K562 (cell line): ENCODE data around the gene LRRC47. TPM values are rescaled to one million over a fixed set of nuclear protein-coding genes. Genes with fewer than 3 reads are reported as not detected.

Experiments used
- ATAC-seq: fragments of 200-7000 bp; cut with Tn5 transposase; 3 replicates; pipeline ENCODE4 v1.9.1; 2020; ENCODE audit warnings: moderate library complexity
- BruUV-seq: library from RNA; stranded (reverse); fragments of 400-500 nt; replicated peaks from 2 replicates; lab custom pipeline; 2021; lab: Mats Ljungman, UMichigan
- CTCF ChIA-PET: fragments of 300-600 bp; formaldehyde crosslinking; extraction: SDS; loops from one replicate; lab custom pipeline; 2021; ENCODE audit warnings: low intra/inter-chr PET ratio; lab: Yijun Ruan, JAX
- POLR2A ChIA-PET: fragments of 300-600, 350-650 bp; sonication (Branson Sonifier 250); formaldehyde crosslinking; extraction: SDS; loops from one replicate; lab custom pipeline; 2021; ENCODE audit warnings: antibody characterized with exemption, inconsistent platforms; lab: Yijun Ruan, JAX
- DNase-seq, 4 experiments: peaks; one replicate each; pipeline versions ENCODE4 v3.0.0 to v3.0.0-alpha.2; 2011 to 2018; ENCODE audit warnings: low spot score in 3 of 4, mixed read lengths in 3 of 4; ENCODE audit errors: extremely low read depth in 1 of 4
- FAIRE-seq: peaks from 2 replicates; lab custom pipeline; 2011; peaks lifted over from hg19 to GRCh38; lab: Jason Lieb, UNC
- H2AFZ ChIP-seq: 2 replicates; pipeline ENCODE4 v1.6.0; 2011; ENCODE audit warnings: low read depth, low read length, control low read depth, inconsistent platforms
- H3K27ac ChIP-seq: fragments of 200-600 bp; 3 replicates; pipeline ENCODE4 v1.8.0; 2011; ENCODE audit warnings: low read depth, mild to moderate bottlenecking, control low read depth, inconsistent platforms, low read length, moderate library complexity, mixed read lengths; ENCODE audit errors: extremely low read depth
- H3K27me3 ChIP-seq, 2 experiments: fragments of 300-600 bp in 1 of 2; 2 replicates in 1 of 2; 3 replicates in 1 of 2; pipeline versions ENCODE4 v1.6.0 to v1.8.0; 2011; ENCODE audit warnings: inconsistent platforms in 2 of 2, low read length in 2 of 2, mild to moderate bottlenecking in 1 of 2, mixed read lengths in 1 of 2, moderate library complexity in 1 of 2; ENCODE audit not compliant: control insufficient read depth in 2 of 2, insufficient read depth in 2 of 2
- H3K36me3 ChIP-seq: fragments of 300-600 bp; 3 replicates; pipeline ENCODE4 v1.8.0; 2011; ENCODE audit warnings: mild to moderate bottlenecking, low read length, inconsistent platforms; ENCODE audit not compliant: control insufficient read depth, insufficient read depth
- H3K4me1 ChIP-seq, 2 experiments: fragments of 200-600 bp in 1 of 2; replicated peaks in 1 of 2; 2 replicates in 1 of 2; 3 replicates in 1 of 2; pipeline versions ENCODE4 v1.5.1 to v1.8.0; 2011; ENCODE audit warnings: inconsistent platforms in 2 of 2, low read length in 2 of 2, mild to moderate bottlenecking in 1 of 2, mixed read lengths in 1 of 2, moderate library complexity in 1 of 2; ENCODE audit not compliant: control insufficient read depth in 2 of 2, insufficient read depth in 2 of 2
- H3K4me2 ChIP-seq: 2 replicates; pipeline ENCODE4 v1.6.1; 2011; ENCODE audit warnings: low read length, control low read depth, inconsistent platforms, mixed read lengths; ENCODE audit not compliant: insufficient read depth
- H3K4me3 ChIP-seq: fragments of 200-600 bp; sonication (generic), shearing (Covaris generic); 2 replicates; pipeline ENCODE4 v1.5.1; 2016; ENCODE audit warnings: control low read depth, inconsistent platforms
- H3K79me2 ChIP-seq: fragments of 200-600 bp; 3 replicates; pipeline ENCODE4 v1.8.0; 2011; ENCODE audit warnings: low read length, inconsistent platforms; ENCODE audit not compliant: control insufficient read depth, insufficient read depth
- H3K9ac ChIP-seq, 2 experiments: 2 replicates each; pipeline versions ENCODE4 v1.6.0 to v1.6.1; 2011; ENCODE audit warnings: low read depth in 2 of 2, low read length in 2 of 2, control low read depth in 1 of 2, inconsistent platforms in 1 of 2, mild to moderate bottlenecking in 1 of 2, mixed read lengths in 1 of 2; ENCODE audit not compliant: insufficient read depth in 1 of 2
- H3K9me1 ChIP-seq: one replicate; pipeline ENCODE4 v1.6.0; 2011; ENCODE audit warnings: inconsistent platforms, mild to moderate bottlenecking, low read length, moderate library complexity; ENCODE audit not compliant: control insufficient read depth, insufficient read depth
- H3K9me3 ChIP-seq: replicated peaks from 2 replicates; pipeline ENCODE4 v1.5.1; 2011; ENCODE audit warnings: low read depth, low read length, inconsistent platforms; ENCODE audit not compliant: control insufficient read depth, insufficient read depth
- H4K20me1 ChIP-seq: replicated peaks from 2 replicates; pipeline ENCODE4 v1.6.1; 2011; ENCODE audit warnings: low read length, inconsistent platforms, mixed read lengths; ENCODE audit not compliant: control insufficient read depth, insufficient read depth
- ATF1 ChIP-seq, 2 experiments: fragments of 450-650 bp in 1 of 2; IDR thresholded peaks; 2 replicates each; pipeline ENCODE4 v1.6.1; 2016; ENCODE audit warnings: missing compliant biosample characterization in 1 of 2, missing genetic modification characterization in 1 of 2
- CHD4 ChIP-seq: fragments of 200-600 bp; sonication (generic); IDR thresholded peaks from 3 replicates; pipeline ENCODE4 v1.6.1; 2012; ENCODE audit warnings: low read depth, mild to moderate bottlenecking, mixed read lengths, low read length, inconsistent platforms; ENCODE audit not compliant: insufficient read depth, insufficient replicate concordance, poor library complexity, severe bottlenecking
- IRF2 ChIP-seq: sonication (generic); formaldehyde crosslinking; IDR thresholded peaks from 2 replicates; pipeline ENCODE4 v1.8.1; 2022; ENCODE audit warnings: mild to moderate bottlenecking, missing genetic modification reagents
- JUNB ChIP-seq: fragments of 450-650 bp; formaldehyde crosslinking; conservative IDR thresholded peaks from 2 replicates; pipeline ENCODE4 v1.4.0; 2020; ENCODE audit warnings: mild to moderate bottlenecking
- KAT2B ChIP-seq: IDR thresholded peaks from one replicate; pipeline ENCODE4 v1.6.1; 2012; ENCODE audit warnings: low read depth, mild to moderate bottlenecking, control low read depth, inconsistent platforms, low read length, moderate library complexity
- LCOR ChIP-seq: sonication (generic); formaldehyde crosslinking; IDR thresholded peaks from 2 replicates; pipeline ENCODE4 v1.8.0; 2022; ENCODE audit warnings: mild to moderate bottlenecking, missing genetic modification reagents
- NCOA2 ChIP-seq, 2 experiments: fragments of 450-650 bp; IDR thresholded peaks; 2 replicates each; pipeline ENCODE4 v1.6.1; 2018; ENCODE audit warnings: mild to moderate bottlenecking in 2 of 2, moderate library complexity in 1 of 2; ENCODE audit not compliant: partially characterized antibody in 2 of 2
- PTBP1 ChIP-seq: fragments of 200-400 bp; formaldehyde crosslinking; IDR thresholded peaks from 2 replicates; pipeline ENCODE4 v1.6.1; 2017; ENCODE audit warnings: low read depth, low read length
- SMARCA5 ChIP-seq: fragments of 450-650 bp; IDR thresholded peaks from 2 replicates; pipeline ENCODE4 v1.6.1; 2016
- SREBF2 ChIP-seq: sonication (generic); formaldehyde crosslinking; IDR thresholded peaks from 2 replicates; pipeline ENCODE4 v1.4.0; 2020; ENCODE audit warnings: mild to moderate bottlenecking, missing genetic modification reagents
- ZNF77 ChIP-seq: fragments of 250-450 bp; sonication (Bioruptor Pico); IDR thresholded peaks from 2 replicates; pipeline ENCODE4 v1.5.0; 2020
- WGBS: fragments of 100-300 bp; shearing (Covaris generic); methylation state at CpG from one replicate; pipeline ENCODE4 v1.1.6; 2016; ENCODE audit warnings: low coverage, mixed read lengths; ENCODE audit not compliant: insufficient coverage; ENCODE audit errors: missing lambda C conversion rate; 5-methylcytosine and 5-hydroxymethylcytosine counted together
- in situ Hi-C: fragments of 300-500 bp; cut with MboI; formaldehyde crosslinking; loops from 4 replicates; pipeline ENCODE4 v1.15.0; 2018; ENCODE audit warnings: inconsistent platforms, mixed read lengths
- intact Hi-C: fragments of 100-400 bp; cut with micrococcal nuclease; formaldehyde crosslinking; loops from 2 replicates; pipeline ENCODE4 v1.14.2; 2022
- polyA plus RNA-seq, 8 experiments: library from polyadenylated mRNA; depleted of rRNA in 4 of 8; stranded (reverse) in 5 of 8; unstranded in 3 of 8; fragments of >200 nt; fragmentation: Nextera tagmentation in 2 of 8; fragmentation: Illumina TruSeq in 1 of 8; extraction: Ambion mirVana in 2 of 8; extraction: Trizol in 1 of 8; gene quantifications; 2 replicates each; pipeline versions ENCODE4 v1.2.1 to v1.2.3, GENCODE V29; 2011 to 2014; ENCODE audit warnings: inconsistent platforms in 1 of 8, missing spikeins in 1 of 8
- total RNA-seq, 7 experiments: library from RNA; depleted of rRNA in 6 of 7; stranded (reverse); fragments of >200 nt in 6 of 7; fragmentation: Illumina TruSeq in 2 of 7; extraction: Trizol in 2 of 7; gene quantifications; 2 replicates each; pipeline versions ENCODE4 v1.2.1 to v1.2.3, GENCODE V29; 2011 to 2021; ENCODE audit warnings: low replicate concordance in 1 of 7

Gene LRRC47
- total and polyA plus RNA-seq, 9 of the 15 experiments (the other 6 are each of a cell fraction or from before 2014, with no cell fraction given) = 4.6 to 68.0 (median 35.9) TPM

DNA sequence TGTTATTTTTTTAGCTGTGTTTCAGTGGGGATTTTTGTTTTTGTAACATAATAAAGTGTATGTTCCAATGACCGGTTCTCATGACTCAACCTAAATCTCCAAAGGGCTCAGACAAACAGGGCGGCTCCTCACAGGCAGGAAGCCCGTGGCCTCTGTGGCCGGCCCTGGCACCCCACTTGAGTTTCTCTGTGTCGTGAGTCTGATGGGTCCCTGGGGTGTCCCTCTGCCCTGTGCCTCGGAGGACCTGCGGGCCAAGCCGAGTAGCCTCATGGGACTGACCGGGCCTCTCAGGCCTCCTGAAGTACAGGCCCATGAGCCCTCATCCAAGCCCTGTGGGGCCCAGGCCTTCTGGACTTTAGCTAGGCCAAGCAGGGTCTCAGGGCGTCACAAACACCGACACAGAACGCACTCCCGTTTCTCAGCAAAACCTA is 60.2 kb downstream of the LRRC47 start:
- DNase-seq (no peak), FAIRE-seq (no peak), ATAC-seq (no peak)
- Histone ChIP-seq H3K4me1 (peaks cover 0 to 41% of the 10 kb centered on the region in 2 experiments; a peak in 2 of 5 replicates), H3K9ac (peak overlapping the region in 1 of 2 experiments; percentile 38; a peak in 1 of 4 replicates), H4K20me1 (no peaks in the 10 kb centered on the region; the same call in 1 of the 2 replicates), H3K4me3 (no peak overlapping the region), H2AFZ (no peak overlapping the region), H3K9me1 (peaks cover 5% of the 10 kb centered on the region), H3K27ac (no peak overlapping the region), H3K4me2 (no peak overlapping the region), H3K36me3 (peaks cover 57% of the 10 kb centered on the region; the same call in 2 of the 3 replicates), H3K27me3 (no peaks in the 10 kb centered on the region), H3K9me3 (no peaks in the 10 kb centered on the region), H3K79me2 (no peaks in the 10 kb centered on the region)
- WGBS = 89% methylated on average over 13 of the region's 13 CpGs
- BruUV-seq = no TSS peak
- in situ Hi-C loops (no loop called here), intact Hi-C loops (no loop called here)
- ChIA-PET CTCF (no interaction called here), POLR2A (interaction anchor here (1.2 kb wide), 2 partner anchors 9 to 37 kb away, joined by 5 read pairs; no protein-coding TSS in a partner anchor)
- TF ChIP-seq SREBF2 (CRISPR knock-in tag) (no peak), JUNB (CRISPR knock-in tag) (no peak), CHD4 (no peak), ATF1 (CRISPR knock-in tag; IDR thresholded peaks at IDR 0.05) (no peak), ATF1 (tag; IDR thresholded peaks at IDR 0.05) (no peak), KAT2B (no peak), NCOA2 (IDR thresholded peaks at IDR 0.05; ENCODE audit: partially characterized antibody in 2 of 2) (no peak), ZNF77 (CRISPR knock-in tag) (no peak), PTBP1 (no peak), IRF2 (CRISPR knock-in tag) (no peak), LCOR (CRISPR knock-in tag) (no peak), SMARCA5 (no peak)
